ENCODE results near the gene USP40.

The USP40 gene

GRCh38 chr2:233448220-233448559 lies 118.4 kb downstream of the USP40 start:
- Histone ChIP-seq H3K4ac (ENCODE audit: low read depth, low read length) (no peak overlapping the region), H3K36me3 (ENCODE audit: control insufficient read depth, insufficient read depth, low read length) (peaks cover 2% of the 10 kb centered on the region), H3K4me3 (ENCODE audit: low read length) (no peak overlapping the region), H3K79me1 (ENCODE audit: low read length) (no peaks in the 10 kb centered on the region), H3K56ac (ENCODE audit: low read length) (no peak overlapping the region), H3K18ac (ENCODE audit: low read length) (no peak overlapping the region), H3K9ac (ENCODE audit: low read length) (no peak overlapping the region), H3K27ac (ENCODE audit: low read depth, low read length) (no peak overlapping the region), H3K23ac (ENCODE audit: low read length) (no peak overlapping the region), H2BK5ac (ENCODE audit: low read length) (no peak overlapping the region), H3K79me2 (ENCODE audit: control insufficient read depth, insufficient read depth, low read length) (no peaks in the 10 kb centered on the region), H3K4me2 (ENCODE audit: low read length) (no peak overlapping the region), H2BK120ac (ENCODE audit: low read depth, low read length) (no peak overlapping the region), H4K5ac (ENCODE audit: low read length) (no peak overlapping the region), H2BK15ac (replicated peaks; ENCODE audit: low read depth) (no peak overlapping the region), H3K27me3 (ENCODE audit: insufficient read depth, low read length, poor library complexity) (no peaks in the 10 kb centered on the region), H2AK5ac (ENCODE audit: low read length) (no peak overlapping the region), H3K4me1 (ENCODE audit: control insufficient read depth, low read depth, low read length) (peaks cover 2% of the 10 kb centered on the region), H4K8ac (ENCODE audit: low read depth, low read length) (no peak overlapping the region)
- no CpG with 5 or more reads among the region's 11 CpGs for WGBS (ENCODE audit: extremely low coverage, insufficient coverage, low lambda C conversion rate)
- DNase-seq: peak; percentile 73

DNA sequence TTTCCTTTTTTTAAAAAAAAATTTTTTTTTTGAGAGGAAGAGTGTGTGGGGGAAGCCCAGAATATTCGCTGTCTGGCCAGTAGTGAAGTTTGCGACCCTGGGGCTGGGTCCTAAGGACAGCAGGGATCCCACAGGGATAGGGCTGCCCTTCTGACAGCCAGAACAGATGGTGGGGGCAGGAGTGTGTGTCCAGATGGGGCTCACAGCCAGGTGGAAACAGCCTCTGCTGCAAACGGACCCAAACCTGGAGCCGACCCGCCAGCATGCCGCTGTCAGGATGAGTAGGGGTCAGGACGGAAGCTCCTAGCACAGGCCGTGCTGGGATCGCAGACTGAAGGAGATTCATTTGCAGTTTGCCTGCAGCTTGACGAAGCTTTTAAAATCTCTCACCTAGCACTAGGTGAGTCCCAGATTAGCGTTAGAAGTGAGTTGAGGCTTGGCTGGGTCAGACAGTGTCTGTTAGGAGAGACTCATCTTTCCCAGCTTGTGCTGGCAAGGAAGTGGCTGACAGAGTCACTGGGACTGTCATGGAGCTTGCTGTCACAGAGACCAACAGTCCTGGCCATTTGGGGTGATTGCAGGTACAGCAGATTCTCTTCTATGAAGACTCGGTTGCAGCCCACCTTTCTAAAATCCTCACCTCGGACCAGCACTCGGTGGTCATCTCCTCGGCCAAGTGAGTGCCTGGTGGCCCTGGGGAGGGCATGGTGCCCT lies 118.9 kb downstream of the USP40 start:
- Histone ChIP-seq H3K9ac (ENCODE audit: low read length) (no peak overlapping the region), H3K4ac (ENCODE audit: low read depth, low read length) (no peak overlapping the region), H4K5ac (ENCODE audit: low read length) (no peak overlapping the region), H3K79me2 (ENCODE audit: control insufficient read depth, insufficient read depth, low read length) (no peaks in the 10 kb centered on the region), H4K8ac (ENCODE audit: low read depth, low read length) (no peak overlapping the region), H3K56ac (ENCODE audit: low read length) (no peak overlapping the region), H3K36me3 (ENCODE audit: control insufficient read depth, insufficient read depth, low read length) (peaks cover 2% of the 10 kb centered on the region), H2BK15ac (replicated peaks; ENCODE audit: low read depth) (no peak overlapping the region), H3K27ac (ENCODE audit: low read depth, low read length) (no peak overlapping the region), H2AK5ac (ENCODE audit: low read length) (no peak overlapping the region), H2BK5ac (ENCODE audit: low read length) (no peak overlapping the region), H3K27me3 (ENCODE audit: insufficient read depth, low read length, poor library complexity) (no peaks in the 10 kb centered on the region), H3K4me2 (ENCODE audit: low read length) (no peak overlapping the region), H3K4me1 (ENCODE audit: control insufficient read depth, low read depth, low read length) (peaks cover 2% of the 10 kb centered on the region), H3K23ac (ENCODE audit: low read length) (no peak overlapping the region), H2BK120ac (ENCODE audit: low read depth, low read length) (no peak overlapping the region), H3K18ac (ENCODE audit: low read length) (no peak overlapping the region), H3K79me1 (ENCODE audit: low read length) (no peaks in the 10 kb centered on the region), H3K4me3 (ENCODE audit: low read length) (no peak overlapping the region)
- DNase-seq: no peak
- no CpG with 5 or more reads among the region's 15 CpGs for WGBS (ENCODE audit: extremely low coverage, insufficient coverage, low lambda C conversion rate)

- Histone ChIP-seq H3K9ac (ENCODE audit: low read length) (no peak overlapping the region), H2BK120ac (ENCODE audit: low read depth, low read length) (no peak overlapping the region), H3K4me2 (ENCODE audit: low read length) (no peak overlapping the region), H3K79me2 (ENCODE audit: control insufficient read depth, insufficient read depth, low read length) (no peaks in the 10 kb centered on the region), H2BK5ac (ENCODE audit: low read length) (no peak overlapping the region), H3K36me3 (ENCODE audit: control insufficient read depth, insufficient read depth, low read length) (peaks cover 2% of the 10 kb centered on the region), H3K4me3 (ENCODE audit: low read length) (no peak overlapping the region), H2AK5ac (ENCODE audit: low read length) (no peak overlapping the region), H3K4me1 (ENCODE audit: control insufficient read depth, low read depth, low read length) (peaks cover 2% of the 10 kb centered on the region), H4K8ac (ENCODE audit: low read depth, low read length) (no peak overlapping the region), H3K4ac (ENCODE audit: low read depth, low read length) (no peak overlapping the region), H3K23ac (ENCODE audit: low read length) (no peak overlapping the region), H3K79me1 (ENCODE audit: low read length) (no peaks in the 10 kb centered on the region), H3K27me3 (ENCODE audit: insufficient read depth, low read length, poor library complexity) (no peaks in the 10 kb centered on the region), H3K27ac (ENCODE audit: low read depth, low read length) (no peak overlapping the region), H2BK15ac (replicated peaks; ENCODE audit: low read depth) (no peak overlapping the region), H3K18ac (ENCODE audit: low read length) (no peak overlapping the region), H4K5ac (ENCODE audit: low read length) (no peak overlapping the region), H3K56ac (ENCODE audit: low read length) (no peak overlapping the region)
- no peak for DNase-seq
- no CpG with 5 or more reads among the region's 37 CpGs for WGBS (ENCODE audit: extremely low coverage, insufficient coverage, low lambda C conversion rate)
Measured at GRCh38 chr2:233446606-233447305, 119.8 kb downstream of the USP40 start.

GRCh38 chr2:233446121-233446520 lies 120.5 kb downstream of the USP40 start:
- Histone ChIP-seq H3K9ac (ENCODE audit: low read length) (no peak overlapping the region), H2BK120ac (ENCODE audit: low read depth, low read length) (no peak overlapping the region), H3K56ac (ENCODE audit: low read length) (no peak overlapping the region), H3K23ac (ENCODE audit: low read length) (no peak overlapping the region), H2BK5ac (ENCODE audit: low read length) (no peak overlapping the region), H3K79me2 (ENCODE audit: control insufficient read depth, insufficient read depth, low read length) (no peaks in the 10 kb centered on the region), H4K5ac (ENCODE audit: low read length) (no peak overlapping the region), H3K27me3 (ENCODE audit: insufficient read depth, low read length, poor library complexity) (no peaks in the 10 kb centered on the region), H3K36me3 (ENCODE audit: control insufficient read depth, insufficient read depth, low read length) (peaks cover 2% of the 10 kb centered on the region), H2AK5ac (ENCODE audit: low read length) (no peak overlapping the region), H3K4me2 (ENCODE audit: low read length) (no peak overlapping the region), H3K79me1 (ENCODE audit: low read length) (no peaks in the 10 kb centered on the region), H3K4me1 (ENCODE audit: control insufficient read depth, low read depth, low read length) (peaks cover 2% of the 10 kb centered on the region), H3K18ac (ENCODE audit: low read length) (no peak overlapping the region), H3K4ac (ENCODE audit: low read depth, low read length) (no peak overlapping the region), H2BK15ac (replicated peaks; ENCODE audit: low read depth) (no peak overlapping the region), H3K27ac (ENCODE audit: low read depth, low read length) (no peak overlapping the region), H4K8ac (ENCODE audit: low read depth, low read length) (no peak overlapping the region), H3K4me3 (ENCODE audit: low read length) (no peak overlapping the region)
- no peak for DNase-seq
- no CpG with 5 or more reads among the region's 1 CpG for whole genome bisulfite sequencing (ENCODE audit: extremely low coverage, insufficient coverage, low lambda C conversion rate)

GRCh38 chr2:233445152-233445830 lies 121.3 kb downstream of the USP40 start:
- H3K23ac ChIP-seq (ENCODE audit: low read length): no peak overlapping the region

More at GRCh38 chr2:233445152-233445830, 121.3 kb downstream of the USP40 start:
- no CpG with 5 or more reads among the region's 18 CpGs for WGBS (ENCODE audit: extremely low coverage, insufficient coverage, low lambda C conversion rate)
- Histone ChIP-seq H3K27me3 (ENCODE audit: insufficient read depth, low read length, poor library complexity) (no peaks in the 10 kb centered on the region), H2AK5ac (ENCODE audit: low read length) (no peak overlapping the region), H2BK15ac (replicated peaks; ENCODE audit: low read depth) (no peak overlapping the region), H3K18ac (ENCODE audit: low read length) (no peak overlapping the region), H3K4me1 (ENCODE audit: control insufficient read depth, low read depth, low read length) (peaks cover 2% of the 10 kb centered on the region), H3K79me1 (ENCODE audit: low read length) (no peaks in the 10 kb centered on the region), H4K5ac (ENCODE audit: low read length) (no peak overlapping the region), H3K4me2 (ENCODE audit: low read length) (no peak overlapping the region), H4K8ac (ENCODE audit: low read depth, low read length) (no peak overlapping the region), H3K36me3 (ENCODE audit: control insufficient read depth, insufficient read depth, low read length) (peaks cover 2% of the 10 kb centered on the region), H3K4ac (ENCODE audit: low read depth, low read length) (no peak overlapping the region), H3K9ac (ENCODE audit: low read length) (no peak overlapping the region), H2BK120ac (ENCODE audit: low read depth, low read length) (no peak overlapping the region), H3K56ac (ENCODE audit: low read length) (no peak overlapping the region), H3K27ac (ENCODE audit: low read depth, low read length) (no peak overlapping the region), H2BK5ac (ENCODE audit: low read length) (no peak overlapping the region), H3K79me2 (ENCODE audit: control insufficient read depth, insufficient read depth, low read length) (no peaks in the 10 kb centered on the region), H3K4me3 (ENCODE audit: low read length) (no peak overlapping the region)
- DNase-seq: no peak

All from mesendoderm (in vitro differentiated cells).